ENCODE results near the gene PAF1.

The PAF1 gene

GRCh38 chr19:39412100-39412866 lies 21.4 kb upstream of the PAF1 start, which contains the start of gene PLEKHG2 (continued):
- TF ChIP-seq ZFP3 (CRISPR knock-in tag; IDR thresholded peaks at IDR 0.05), result peak; percentile 46; the same call in 1 of the 2 replicates
- peak; percentile 21; the same call in 1 of the 2 replicates for TF ChIP-seq SNAI2 (CRISPR knock-in tag; IDR thresholded peaks at IDR 0.05)
- peak; percentile 92 for TF ChIP-seq ARNTL (CRISPR knock-in tag; IDR thresholded peaks at IDR 0.05; ENCODE audit: borderline replicate concordance, low read depth)

- TF ChIP-seq ARNTL (CRISPR knock-in tag; IDR thresholded peaks at IDR 0.05; ENCODE audit: borderline replicate concordance, low read depth) (no peak), PATZ1 (CRISPR knock-in tag; IDR thresholded peaks at IDR 0.05; ENCODE audit: borderline replicate concordance) (0 out of 2 replicates have a peak, but pooled peaks have one; percentile 56), ISL1 (CRISPR knock-in tag; IDR thresholded peaks at IDR 0.05) (no peak), SNAI2 (CRISPR knock-in tag; IDR thresholded peaks at IDR 0.05) (no peak), PPARA (CRISPR knock-in tag; IDR thresholded peaks at IDR 0.05; ENCODE audit: borderline replicate concordance) (no peak)
- ATAC-seq, result peak; percentile 55
Observed at GRCh38 chr19:39411832-39412099, 20.9 kb upstream of the PAF1 start.

- ATAC-seq, result peak; percentile 1
- no peak for TF ChIP-seq POU6F1 (CRISPR knock-in tag; IDR thresholded peaks at IDR 0.05; ENCODE audit: borderline replicate concordance, low read depth)
- peak; percentile 75; the same call in 1 of the 2 replicates for TF ChIP-seq PATZ1 (CRISPR knock-in tag; IDR thresholded peaks at IDR 0.05; ENCODE audit: borderline replicate concordance)
Observed at GRCh38 chr19:39411081-39411831, 20.4 kb upstream of the PAF1 start.

- ATAC-seq, result no peak
- TF ChIP-seq OSR1 (CRISPR knock-in tag; IDR thresholded peaks at IDR 0.05) (no peak), CSRNP3 (CRISPR knock-in tag; IDR thresholded peaks at IDR 0.05) (no peak), ZNF8 (CRISPR knock-in tag; IDR thresholded peaks at IDR 0.05) (no peak), ISL1 (CRISPR knock-in tag; IDR thresholded peaks at IDR 0.05) (no peak)
Observed at GRCh38 chr19:39410831-39411080, 19.9 kb upstream of the PAF1 start.

- peak; percentile 6 for ATAC-seq
- TF ChIP-seq ZNF565 (CRISPR knock-in tag; conservative IDR thresholded peaks at IDR 0.05; ENCODE audit: low read depth) (no peak), TCF4 (CRISPR knock-in tag; IDR thresholded peaks at IDR 0.05; ENCODE audit: borderline replicate concordance) (no peak), ISL1 (CRISPR knock-in tag; IDR thresholded peaks at IDR 0.05) (no peak), RARB (CRISPR knock-in tag; IDR thresholded peaks at IDR 0.05) (no peak), GLIS3 (CRISPR knock-in tag; IDR thresholded peaks at IDR 0.05) (peak; percentile 16; the same call in 1 of the 2 replicates), ZC3H10 (CRISPR knock-in tag; IDR thresholded peaks at IDR 0.05) (peak; percentile 87), SNAI2 (CRISPR knock-in tag; IDR thresholded peaks at IDR 0.05) (no peak), TSHZ2 (CRISPR knock-in tag; IDR thresholded peaks at IDR 0.05) (no peak), ZNF8 (CRISPR knock-in tag; IDR thresholded peaks at IDR 0.05) (no peak), CSRNP3 (CRISPR knock-in tag; IDR thresholded peaks at IDR 0.05) (no peak), ARNTL (CRISPR knock-in tag; IDR thresholded peaks at IDR 0.05; ENCODE audit: borderline replicate concordance, low read depth) (0 out of 2 replicates have a peak, but pooled peaks have one; percentile 39), CSDC2 (CRISPR knock-in tag; IDR thresholded peaks at IDR 0.05) (no peak), ZFP3 (CRISPR knock-in tag; IDR thresholded peaks at IDR 0.05) (no peak)
Observed at GRCh38 chr19:39410017-39410830, 19.3 kb upstream of the PAF1 start.
